ENCODE data around the gene TAF6.

TAF6 gene

GRCh38 chr7:100065452-100066186, 53.5 kb downstream of the TAF6 start:
- DNase-seq (ENCODE audit: low spot score), result peak; percentile 21

- DNase-seq (ENCODE audit: low spot score), result no peak
Measured at GRCh38 chr7:100064162-100064561, 55.0 kb downstream of the TAF6 start.

- DNase-seq (ENCODE audit: low spot score), result no peak
Measured at GRCh38 chr7:100063376-100063775, 55.8 kb downstream of the TAF6 start.

GRCh38 chr7:100061518-100062193, 57.5 kb downstream of the TAF6 start:
- peak; percentile 67 for DNase-seq (ENCODE audit: low spot score)

- DNase-seq (ENCODE audit: low spot score), result no peak
Measured at GRCh38 chr7:100059251-100059739, 59.9 kb downstream of the TAF6 start.

All from hematopoietic multipotent progenitor cell treated with erythropoietin and hydrocortisone succinate and interleukin-3 and kit ligand, for 17 days (in vitro differentiated cells).